Hematopoietic multipotent progenitor cell treated with erythropoietin and hydrocortisone succinate and interleukin-3 and kit ligand, for 4 days (in vitro differentiated cells): ENCODE measurements around the gene PTCH2.
A peak's percentile ranks its signal among the peaks of the same experiment; 100 is the strongest.
"Not testable (repeated sequence)": the region's sequence is repeated elsewhere in the genome, so short reads cannot be mapped to it uniquely, and the experiment has no call there.

Experiments
- DNase-seq: peaks from one replicate; pipeline ENCODE4 v3.0.0-alpha.2; 2015

Gene PTCH2

DNA sequence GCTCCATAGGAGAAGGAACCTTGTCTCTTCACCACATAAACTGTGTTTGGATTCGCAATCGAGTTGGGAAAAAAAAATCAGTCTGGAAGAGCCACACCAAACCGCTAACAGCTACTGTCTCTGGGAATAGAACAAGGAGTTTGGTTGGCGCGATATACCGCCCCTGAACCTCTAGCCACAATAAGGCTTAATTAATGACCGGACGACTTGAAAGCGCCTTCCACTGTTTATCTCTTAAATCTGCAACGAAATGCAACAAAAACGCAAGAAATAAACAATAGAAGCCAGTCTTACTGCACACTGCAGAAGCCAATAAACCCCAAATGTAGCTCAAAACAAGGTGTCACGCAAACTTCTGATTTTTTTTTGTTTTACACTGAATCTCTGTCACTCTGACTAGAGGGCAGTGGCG, 23.9 kb downstream of the PTCH2 start:
- DNase-seq: no peak

- DNase-seq: no peak
These were observed 25.1 kb downstream of the PTCH2 start for GRCh38 chr1:44817771-44818495.

GRCh38 chr1:44817307-44817706, 25.7 kb downstream of the PTCH2 start:
- DNase-seq: no peak

- DNase-seq: not testable (repeated sequence)
These were observed 27.1 kb downstream of the PTCH2 start for GRCh38 chr1:44815926-44816325.

GRCh38 chr1:44812822-44813543, 30.1 kb downstream of the PTCH2 start:
- DNase-seq: no peak

DNA sequence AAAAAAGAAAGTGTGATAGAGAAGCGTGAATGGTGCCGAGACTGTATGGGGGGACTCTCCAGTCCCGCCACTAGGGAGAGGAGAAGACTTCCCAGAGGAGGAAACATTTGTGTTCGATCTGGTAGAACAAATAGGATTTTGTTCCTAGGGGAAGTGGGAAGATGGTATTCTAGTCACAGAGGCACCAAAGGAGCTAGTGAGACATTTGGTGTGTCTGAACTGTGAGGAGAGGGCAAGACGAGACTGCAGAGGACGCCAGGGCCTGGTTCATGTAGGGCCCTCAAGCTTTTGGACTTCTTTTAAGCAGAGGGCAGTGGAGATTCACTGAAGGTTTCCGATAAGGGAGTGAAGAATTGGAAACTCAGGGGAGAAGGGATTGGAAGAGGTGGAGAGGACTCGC, 31.8 kb downstream of the PTCH2 start:
- no peak for DNase-seq

- not testable (repeated sequence) for DNase-seq
These were observed 32.3 kb downstream of the PTCH2 start for GRCh38 chr1:44810762-44811105.

- DNase-seq: no peak
These were observed 32.8 kb downstream of the PTCH2 start for GRCh38 chr1:44810101-44810761.

GRCh38 chr1:44808938-44809917, 33.8 kb downstream of the PTCH2 start:
- DNase-seq: peak; percentile 85

GRCh38 chr1:44808063-44808937, 34.8 kb downstream of the PTCH2 start, which contains the start of gene BTBD19:
Gene BTBD19 (plus strand): TSS chr1:44808523. CDS start chr1:44808821, 298 bp downstream.
- DNase-seq: peak; percentile 85

GRCh38 chr1:44807364-44808062, 35.5 kb downstream of the PTCH2 start:
- peak; percentile 98 for DNase-seq

DNA sequence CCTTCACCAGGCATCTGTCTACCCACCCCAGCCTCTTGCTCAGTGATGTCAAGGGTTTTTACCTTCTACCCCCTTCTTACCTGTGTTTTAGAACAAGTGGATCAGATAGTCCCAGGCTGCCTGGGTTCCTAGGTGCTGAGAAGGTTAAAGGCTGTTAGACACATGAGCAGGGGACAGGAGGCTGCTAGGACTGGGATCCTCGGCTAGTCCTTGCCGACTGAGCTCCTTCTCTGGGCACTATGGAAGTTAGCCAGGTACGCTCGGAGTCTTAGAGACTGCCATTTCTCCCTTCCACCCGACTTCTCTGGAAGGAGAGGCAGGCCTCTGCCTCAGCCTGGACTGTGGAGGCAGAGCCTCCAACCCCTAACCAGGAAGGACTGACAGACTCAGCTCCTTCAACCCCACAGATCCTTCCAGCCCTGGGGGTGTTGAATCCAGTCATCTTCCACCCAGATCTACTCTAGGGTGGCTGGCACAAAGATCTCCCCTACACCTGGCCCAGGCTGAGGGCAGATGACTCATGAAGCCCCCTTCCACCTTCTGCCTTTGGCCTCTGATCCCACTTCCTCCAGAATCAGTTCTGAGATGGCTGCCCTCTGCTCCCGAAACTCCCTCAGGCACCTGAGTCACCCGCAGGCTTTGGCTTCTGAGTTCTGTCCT, 36.2 kb downstream of the PTCH2 start, which contains the start of gene DYNLT4:
DYNLT4 (minus strand) TSS at position 648 of the 660 bp plus-strand sequence. CDS start 683 bp downstream, outside the sequence.
- DNase-seq: no peak

DNA sequence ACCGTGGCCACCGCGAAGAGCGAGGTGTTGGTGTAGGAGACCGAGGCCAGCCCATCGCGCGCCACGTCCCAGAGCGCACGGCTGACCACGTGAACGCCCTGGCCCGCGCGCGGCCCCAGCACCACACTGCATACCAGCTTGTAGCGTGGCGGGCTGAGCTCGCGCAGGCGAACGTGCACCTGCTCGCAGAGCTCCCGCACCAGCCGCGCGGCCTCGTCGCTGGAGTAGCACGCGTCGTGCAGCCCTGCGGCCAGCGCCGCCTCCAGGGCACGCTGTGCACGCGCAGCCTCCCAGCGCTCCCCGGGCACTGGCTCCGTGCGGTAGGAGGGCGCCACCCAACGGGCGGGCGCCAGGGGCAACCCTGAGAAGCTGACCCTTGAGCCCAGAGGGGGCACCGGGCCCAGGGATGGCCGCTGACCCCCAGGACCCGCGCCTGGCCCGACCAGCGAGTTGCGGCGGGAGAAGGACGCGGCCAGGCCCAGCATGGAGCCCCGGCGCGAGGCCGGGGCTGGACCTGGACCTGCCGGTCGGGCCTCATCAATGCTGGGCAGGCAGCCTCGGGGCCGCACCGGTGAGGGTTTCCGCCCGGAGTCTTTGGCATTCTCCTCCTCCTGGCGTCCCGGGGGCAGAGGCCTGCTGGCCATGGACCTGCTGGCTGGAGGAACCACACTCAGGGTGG, 36.9 kb downstream of the PTCH2 start:
- DNase-seq: no peak

DNA sequence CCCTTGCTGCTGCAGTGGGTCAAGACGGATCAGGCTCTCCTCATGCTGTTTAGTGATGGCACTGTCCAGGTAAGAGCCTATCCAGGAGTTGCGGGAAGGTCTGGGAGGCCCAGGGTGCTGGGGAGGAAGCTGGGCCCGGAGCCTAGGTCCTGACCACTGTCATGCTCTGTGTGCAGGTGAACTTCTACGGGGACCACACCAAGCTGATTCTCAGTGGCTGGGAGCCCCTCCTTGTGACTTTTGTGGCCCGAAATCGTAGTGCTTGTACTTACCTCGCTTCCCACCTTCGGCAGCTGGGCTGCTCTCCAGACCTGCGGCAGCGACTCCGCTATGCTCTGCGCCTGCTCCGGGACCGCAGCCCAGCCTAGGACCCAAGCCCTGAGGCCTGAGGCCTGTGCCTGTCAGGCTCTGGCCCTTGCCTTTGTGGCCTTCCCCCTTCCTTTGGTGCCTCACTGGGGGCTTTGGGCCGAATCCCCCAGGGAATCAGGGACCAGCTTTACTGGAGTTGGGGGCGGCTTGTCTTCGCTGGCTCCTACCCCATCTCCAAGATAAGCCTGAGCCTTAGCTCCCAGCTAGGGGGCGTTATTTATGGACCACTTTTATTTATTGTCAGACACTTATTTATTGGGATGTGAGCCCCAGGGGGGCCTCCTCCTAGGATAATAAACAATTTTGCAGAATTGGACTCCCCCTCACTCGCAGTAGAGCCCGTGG, 37.6 kb downstream of the PTCH2 start:
- no peak for DNase-seq

DNA sequence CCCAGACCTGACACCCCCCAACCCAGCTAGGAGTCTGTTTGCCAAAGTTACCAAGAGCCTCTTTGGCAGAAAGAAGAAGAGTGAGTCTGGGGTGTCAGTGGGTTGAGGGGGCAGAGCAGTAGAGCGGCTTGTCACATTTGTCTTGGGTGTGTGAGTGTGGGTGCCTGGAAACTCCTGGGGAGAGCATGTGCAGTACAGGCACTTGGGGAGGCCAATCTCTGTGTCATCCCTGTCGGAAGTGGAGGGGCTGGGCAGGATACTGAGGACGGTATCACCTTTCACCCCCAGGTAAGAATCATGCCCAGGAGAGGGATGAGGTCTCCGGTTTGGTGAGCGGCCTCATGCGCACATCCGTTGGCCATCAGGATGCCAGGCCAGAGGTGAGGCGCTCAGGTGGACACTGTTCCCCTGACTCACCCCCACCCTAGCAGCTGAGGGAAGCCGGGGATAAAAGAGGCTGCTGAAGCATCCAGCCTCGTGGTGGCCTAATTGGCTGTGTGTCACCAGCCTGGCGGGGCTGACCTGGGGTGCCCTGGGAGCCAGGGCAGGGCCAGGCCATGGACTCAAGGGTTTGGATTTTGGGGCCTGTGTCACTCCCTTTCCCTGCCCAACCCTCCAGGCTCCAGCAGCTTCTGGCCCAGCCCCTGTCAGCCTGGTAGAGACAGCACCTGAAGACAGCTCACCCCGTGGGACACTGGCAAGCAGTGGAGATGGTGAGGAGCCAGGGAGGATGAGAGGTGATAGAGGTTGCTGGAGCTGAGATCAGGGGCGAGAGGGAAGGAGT, 39.5 kb downstream of the PTCH2 start:
- no peak for DNase-seq

DNA sequence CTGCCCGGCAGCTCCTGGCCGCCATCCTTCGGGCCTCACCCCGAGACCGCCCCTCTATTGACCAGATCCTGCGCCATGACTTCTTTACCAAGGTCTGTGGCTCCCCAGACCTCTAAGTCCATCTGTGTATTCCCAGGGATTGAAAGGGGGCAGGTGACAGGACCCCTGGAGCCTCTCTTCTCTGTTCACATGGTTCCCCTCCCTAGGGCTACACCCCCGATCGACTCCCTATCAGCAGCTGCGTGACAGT, 40.1 kb downstream of the PTCH2 start:
- DNase-seq: no peak

DNA sequence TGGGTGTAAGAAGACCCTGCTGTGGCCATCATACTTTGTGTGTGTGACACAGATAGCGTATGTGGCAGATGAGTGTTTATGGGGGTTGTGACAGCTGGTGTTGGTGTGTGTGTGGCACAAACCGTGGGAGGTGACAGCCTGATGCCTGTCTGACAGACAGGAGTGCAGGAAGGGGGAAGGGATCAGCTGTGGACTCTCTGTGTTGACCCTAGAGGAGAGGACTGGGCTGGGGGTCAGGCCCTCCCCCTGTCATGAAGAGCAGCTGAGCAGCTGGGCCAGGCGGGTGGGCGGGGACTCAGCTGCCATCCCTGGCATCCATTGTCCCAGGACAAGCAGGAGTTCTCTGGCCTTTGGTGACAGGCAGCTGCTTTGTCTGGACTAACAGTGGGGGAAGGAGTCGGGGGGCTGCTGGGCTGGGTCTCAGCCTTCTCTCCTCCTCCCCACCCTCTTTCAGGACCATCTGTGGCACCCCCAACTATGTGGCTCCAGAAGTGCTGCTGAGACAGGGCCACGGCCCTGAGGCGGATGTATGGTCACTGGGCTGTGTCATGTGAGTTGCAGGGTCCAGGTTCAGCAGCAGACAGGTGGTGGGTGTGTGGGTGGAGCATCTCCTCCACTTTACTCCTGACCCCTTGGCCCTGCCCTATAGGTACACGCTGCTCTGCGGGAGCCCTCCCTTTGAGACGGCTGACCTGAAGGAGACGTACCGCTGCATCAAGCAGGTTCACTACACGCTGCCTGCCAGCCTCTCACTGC, 40.6 kb downstream of the PTCH2 start:
- DNase-seq: no peak
